LHCN-M2 (cell line): ENCODE measurements around the gene TACC3. TPM values are rescaled to one million over a fixed set of nuclear protein-coding genes. Genes with fewer than 3 reads are reported as not detected.
A peak's percentile ranks its signal among the peaks of the same experiment; 100 is the strongest.
"Not testable (repeated sequence)": the region's sequence is repeated elsewhere in the genome, so short reads cannot be mapped to it uniquely, and the experiment has no call there.

Experiments used
- DNase-seq: peaks from one replicate; pipeline ENCODE4 v3.0.0-alpha.2; 2012; ENCODE audit warnings: low read depth
- polyA plus RNA-seq: library from polyadenylated mRNA; unstranded; fragments of >200 nt; gene quantifications from one replicate; pipeline ENCODE4 v1.2.1, GENCODE V29; 2012; ENCODE audit warnings: missing spikeins
- total RNA-seq: library from RNA; depleted of rRNA; stranded (reverse); fragments of >200 nt; gene quantifications from 2 replicates; pipeline ENCODE4 v1.2.3, GENCODE V29; 2014; rRNA removed

TACC3 gene
- total RNA-seq: 54.8 and 59.6 TPM in 2 replicates
- polyA plus RNA-seq: 75.6 TPM

GRCh38 chr4:1721003-1721665 lies at the start of gene TACC3, which contains the start of gene TMEM129:
Gene TACC3, plus strand, starts transcription at chr4:1721521. Its CDS starts 1,901 bp downstream, at chr4:1723422.
Gene TMEM129, minus strand, starts transcription at chr4:1721323. Its CDS starts 486 bp downstream, at chr4:1720837.
- peak; percentile 95 for DNase-seq

- DNase-seq: no peak
Measured at GRCh38 chr4:1673671-1674070, 47.6 kb upstream of the TACC3 start.

- no peak for DNase-seq
Measured at GRCh38 chr4:1674682-1675081, 46.6 kb upstream of the TACC3 start.

GRCh38 chr4:1675136-1675801 lies 46.1 kb upstream of the TACC3 start:
- DNase-seq: no peak

GRCh38 chr4:1675802-1676137 lies 45.6 kb upstream of the TACC3 start:
- no peak for DNase-seq

- DNase-seq: no peak
Measured at GRCh38 chr4:1676605-1677525, 44.5 kb upstream of the TACC3 start.

- no peak for DNase-seq
Measured at GRCh38 chr4:1678244-1678643, 43.1 kb upstream of the TACC3 start.

GRCh38 chr4:1682860-1683259 lies 38.5 kb upstream of the TACC3 start:
- DNase-seq: no peak

- DNase-seq: peak; percentile 72
Measured at GRCh38 chr4:1683261-1683735, 38.0 kb upstream of the TACC3 start.

GRCh38 chr4:1683736-1684505 lies 37.4 kb upstream of the TACC3 start, which contains the start of gene FAM53A:
Gene FAM53A, minus strand, starts transcription at chr4:1684313. Its CDS starts 15,572 bp downstream, at chr4:1668741.
- DNase-seq: peak; percentile 79

- no peak for DNase-seq
Measured at GRCh38 chr4:1684506-1685234, 36.7 kb upstream of the TACC3 start.

GRCh38 chr4:1685235-1686150 lies 35.8 kb upstream of the TACC3 start:
- no peak for DNase-seq

- no peak for DNase-seq
Measured at GRCh38 chr4:1686440-1687036, 34.8 kb upstream of the TACC3 start.

GRCh38 chr4:1690698-1691097 lies 30.6 kb upstream of the TACC3 start:
- no peak for DNase-seq

- no peak for DNase-seq
Measured at GRCh38 chr4:1691737-1692373, 29.5 kb upstream of the TACC3 start.

GRCh38 chr4:1693131-1693896 lies 28.0 kb upstream of the TACC3 start:
- DNase-seq: peak; percentile 71

- peak; percentile 98 for DNase-seq
Measured at GRCh38 chr4:1695913-1696312, 25.4 kb upstream of the TACC3 start.

- not testable (repeated sequence) for DNase-seq
Measured at GRCh38 chr4:1701671-1702070, 19.6 kb upstream of the TACC3 start.
